Transverse colon (tissue), 4 donors: ENCODE results near the gene VAPB. TPM values are rescaled to one million over a fixed set of nuclear protein-coding genes. Genes with fewer than 3 reads are reported as not detected.
"Not testable (repeated sequence)": the region's sequence is repeated elsewhere in the genome, so short reads cannot be mapped to it uniquely, and the experiment has no call there.

Source experiments
- DNase-seq: peaks from one replicate; pipeline ENCODE4 v3.0.0-alpha.2; 2019
- H3K27ac ChIP-seq, 4 donors: fragments of 200-600 bp; sonication (generic); 2 replicates each; pipeline ENCODE4 v1.5.1; 2016 to 2018; ENCODE audit warnings: inconsistent platforms in 4 of 4
- H3K27me3 ChIP-seq: fragments of 200-600 bp; sonication (generic); 2 replicates; pipeline ENCODE4 v1.5.1; 2017; ENCODE audit warnings: inconsistent platforms
- H3K36me3 ChIP-seq, 4 donors: fragments of 200-600 bp; sonication (generic); 2 replicates each; pipeline ENCODE4 v1.5.1; 2017 to 2019; ENCODE audit warnings: inconsistent platforms in 4 of 4
- H3K4me1 ChIP-seq, 4 donors: fragments of 200-600 bp; sonication (generic); 2 replicates each; pipeline ENCODE4 v1.5.1; 2017 to 2020; ENCODE audit warnings: inconsistent platforms in 4 of 4
- H3K4me3 ChIP-seq, 4 donors: fragments of 200-600 bp; sonication (generic); 1 replicate in 1 of 4; 2 replicates in 3 of 4; pipeline versions ENCODE4 v1.5.1 to v1.6.1; 2017 to 2019; ENCODE audit warnings: inconsistent platforms in 4 of 4
- H3K9me3 ChIP-seq, 2 donors: fragments of 200-600 bp; sonication (generic); 2 replicates each; pipeline ENCODE4 v1.5.1; 2017 to 2019; ENCODE audit warnings: inconsistent platforms in 2 of 2
- EP300 ChIP-seq: sonication (generic); formaldehyde crosslinking; IDR thresholded peaks from one replicate; pipeline ENCODE4 v1.6.1; 2017; ENCODE audit warnings: antibody characterized with exemption, low read depth
- POLR2A ChIP-seq: fragments of 450-650 bp; IDR thresholded peaks from one replicate; pipeline ENCODE4 v1.6.1; 2016; ENCODE audit warnings: antibody characterized with exemption, mild to moderate bottlenecking, moderate library complexity
- POLR2AphosphoS5 ChIP-seq, 3 donors: sonication (generic); formaldehyde crosslinking; IDR thresholded peaks; one replicate each; pipeline ENCODE4 v1.6.1; 2016; ENCODE audit warnings: antibody characterized with exemption in 3 of 3
- WGBS, 2 donors: methylation state at CpG; one replicate each; pipeline ENCODE4 v1.1.5; 2018; ENCODE audit warnings: low coverage in 1 of 2; 5-methylcytosine and 5-hydroxymethylcytosine counted together
- in situ Hi-C, 4 donors: fragments of 200-750 bp; cut with MboI; loops; one replicate each; pipeline versions ENCODE4 v1.15.0 to v1.15.1; 2017; ENCODE audit warnings: low sequenced_read_pairs in 3 of 4, low pct_ligation_motif_present in 1 of 4, low pct_unique_long_range_greater_than_20kb in 1 of 4
- intact Hi-C: fragments of 100-400 bp; cut with DNase I; formaldehyde crosslinking; loops from one replicate; pipeline ENCODE4 v1.15.1; 2023; ENCODE audit warnings: low total_unique reads
- total RNA-seq, 4 donors: library from RNA; depleted of rRNA; stranded (reverse); fragments of >200 nt; gene quantifications; one replicate each; pipeline ENCODE4 v1.1.0, GENCODE V29; 2016
- TF ChIP-seq, protein P1 (sequence below), 5 experiments: fragments of 200-600 bp in 3 of 5; fragments of 450-650 bp in 2 of 5; sonication (generic) in 3 of 5; IDR thresholded peaks; 1 replicate in 2 of 5; 2 replicates in 3 of 5; pipeline ENCODE4 v1.5.1; 2016 to 2017; ENCODE audit warnings: antibody characterized with exemption in 5 of 5, inconsistent platforms in 3 of 5, mild to moderate bottlenecking in 2 of 5, moderate library complexity in 1 of 5

VAPB gene
- total RNA-seq, 4 donors from 2014 or later: 11.6 to 44.8 (median 28.0) TPM

DNA sequence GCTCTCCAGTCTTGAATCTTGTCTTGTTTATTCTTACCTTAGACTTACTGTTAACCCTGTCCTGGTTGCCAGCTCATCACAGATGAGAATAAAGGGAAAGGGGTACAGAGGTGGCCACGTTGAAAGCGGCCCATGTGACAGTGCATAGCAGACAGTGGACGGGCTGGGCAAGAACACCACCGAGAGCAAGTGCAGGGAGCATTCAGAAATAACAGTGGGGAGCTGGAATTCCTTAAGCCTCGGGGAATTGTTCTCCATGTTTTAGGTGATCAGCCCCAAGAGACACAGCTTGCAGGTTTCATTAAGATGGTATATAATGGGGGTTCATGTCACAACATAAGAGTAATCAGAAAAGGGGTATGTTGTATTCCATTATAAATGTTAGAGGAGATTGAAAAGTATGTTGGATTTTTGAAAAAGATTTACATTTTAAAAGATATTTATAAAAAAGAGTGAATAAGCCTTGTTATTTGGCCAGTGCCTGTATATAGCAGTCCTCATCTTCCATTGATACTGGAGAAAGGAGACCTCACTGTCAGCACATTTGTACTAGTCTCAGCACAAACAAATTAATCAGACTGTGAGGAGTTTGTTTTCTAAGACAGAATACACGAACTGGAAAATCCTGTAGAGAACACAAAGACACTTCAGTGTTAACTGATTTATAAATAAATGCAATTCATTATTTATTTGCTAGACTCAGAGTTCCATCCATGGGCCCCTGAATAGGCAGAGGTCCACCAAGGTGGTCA lies 35.4 kb downstream of the VAPB start:
- Histone ChIP-seq H3K36me3 (no peaks in the 10 kb centered on the region), H3K4me1 (peaks cover 0 to 3% (median 0%) of the 10 kb centered on the region in 4 donors), H3K27ac (no peak overlapping the region), H3K27me3 (no peaks in the 10 kb centered on the region), H3K9me3 (no peaks in the 10 kb centered on the region), H3K4me3 (no peak overlapping the region)
- in situ Hi-C loops (loop anchor here in 1 of 4 donors (25.0 kb wide), 1 partner anchor 112 kb away; the partner anchor contains the start of gene RAB22A), intact Hi-C loops (no loop called here)
- TF ChIP-seq, protein P1, sequence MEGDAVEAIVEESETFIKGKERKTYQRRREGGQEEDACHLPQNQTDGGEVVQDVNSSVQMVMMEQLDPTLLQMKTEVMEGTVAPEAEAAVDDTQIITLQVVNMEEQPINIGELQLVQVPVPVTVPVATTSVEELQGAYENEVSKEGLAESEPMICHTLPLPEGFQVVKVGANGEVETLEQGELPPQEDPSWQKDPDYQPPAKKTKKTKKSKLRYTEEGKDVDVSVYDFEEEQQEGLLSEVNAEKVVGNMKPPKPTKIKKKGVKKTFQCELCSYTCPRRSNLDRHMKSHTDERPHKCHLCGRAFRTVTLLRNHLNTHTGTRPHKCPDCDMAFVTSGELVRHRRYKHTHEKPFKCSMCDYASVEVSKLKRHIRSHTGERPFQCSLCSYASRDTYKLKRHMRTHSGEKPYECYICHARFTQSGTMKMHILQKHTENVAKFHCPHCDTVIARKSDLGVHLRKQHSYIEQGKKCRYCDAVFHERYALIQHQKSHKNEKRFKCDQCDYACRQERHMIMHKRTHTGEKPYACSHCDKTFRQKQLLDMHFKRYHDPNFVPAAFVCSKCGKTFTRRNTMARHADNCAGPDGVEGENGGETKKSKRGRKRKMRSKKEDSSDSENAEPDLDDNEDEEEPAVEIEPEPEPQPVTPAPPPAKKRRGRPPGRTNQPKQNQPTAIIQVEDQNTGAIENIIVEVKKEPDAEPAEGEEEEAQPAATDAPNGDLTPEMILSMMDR (IDR thresholded peaks at IDR 0.05): no peak
- no peak for TF ChIP-seq POLR2A
- no peak for TF ChIP-seq POLR2AphosphoS5 (IDR thresholded peaks at IDR 0.05)
- no peak for TF ChIP-seq EP300
- WGBS, 2 donors: 83 to 90% methylated on average over 4 to 6 of the region's 6 CpGs
- DNase-seq: no peak

GRCh38 chr20:58427571-58427970 lies 38.5 kb downstream of the VAPB start:
- DNase-seq, H3K27ac ChIP-seq, H3K36me3 ChIP-seq, intact Hi-C loops, H3K9me3 ChIP-seq, H3K27me3 ChIP-seq, in situ Hi-C loops, H3K4me3 ChIP-seq: not testable (repeated sequence)
- H3K4me1 ChIP-seq: peaks cover 9 to 22% (median 16%) of the 10 kb centered on the region in 4 donors
- WGBS, 2 donors: 50 to 86% methylated on average over 1 to 3 of the region's 3 CpGs

DNA sequence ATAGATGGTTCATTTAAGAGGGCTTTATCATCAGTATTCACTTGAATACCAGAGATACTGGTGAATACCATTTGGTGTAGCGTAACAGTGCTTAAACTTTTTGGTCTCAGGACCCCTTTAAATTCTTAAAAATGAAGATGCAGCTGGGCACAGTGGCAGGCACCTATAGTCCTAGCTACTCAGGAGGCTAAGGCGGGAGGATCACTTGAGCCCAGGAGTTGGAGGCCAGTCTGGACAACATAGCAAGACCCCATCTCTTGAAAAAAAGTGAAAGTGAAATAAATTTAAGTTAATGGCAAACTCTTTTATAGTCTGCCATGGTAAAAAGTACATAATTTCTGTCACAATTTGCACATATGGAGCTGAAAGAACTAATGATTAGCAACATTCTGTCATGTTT lies 39.3 kb downstream of the VAPB start:
- 97 to 100% methylated on average over 2 of the region's 2 CpGs for WGBS, 2 donors
- DNase-seq: no peak
- intact Hi-C loops: no loop called here
- Histone ChIP-seq H3K4me1 (peaks cover 16 to 29% (median 23%) of the 10 kb centered on the region in 4 donors), H3K27ac (no peak overlapping the region), H3K36me3 (no peaks in the 10 kb centered on the region), H3K4me3 (no peak overlapping the region), H3K9me3 (no peaks in the 10 kb centered on the region), H3K27me3 (no peaks in the 10 kb centered on the region)
- in situ Hi-C loops: no loop called here
- TF ChIP-seq EP300 (no peak), POLR2A (no peak), POLR2AphosphoS5 (IDR thresholded peaks at IDR 0.05) (no peak)
- TF ChIP-seq, protein P1 (IDR thresholded peaks at IDR 0.05): no peak

DNA sequence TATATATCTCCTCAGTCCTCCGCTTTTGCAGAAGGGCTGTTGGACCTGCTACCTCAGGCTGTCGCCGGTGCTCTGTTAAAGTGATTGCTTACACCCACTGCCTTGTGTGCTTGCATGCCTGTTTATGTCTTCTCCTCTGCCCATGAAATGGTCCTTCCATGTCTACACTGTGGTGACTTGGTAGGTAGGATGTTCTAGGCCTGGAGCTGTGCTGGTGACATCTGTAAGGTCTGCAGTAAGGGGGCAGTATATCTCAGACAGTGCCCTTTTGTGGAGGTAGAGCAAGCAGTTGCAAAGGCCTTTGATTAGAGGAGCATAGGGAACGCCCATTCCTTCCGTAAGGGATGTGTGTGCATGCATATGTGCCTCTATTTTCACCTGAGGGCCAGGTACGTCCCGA lies 40.3 kb downstream of the VAPB start:
- no peak for DNase-seq
- no peak overlapping the region for H3K27ac ChIP-seq
- no peaks in the 10 kb centered on the region for H3K27me3 ChIP-seq
- H3K36me3 ChIP-seq: no peaks in the 10 kb centered on the region
- H3K4me1 ChIP-seq: peaks cover 23 to 36% (median 32%) of the 10 kb centered on the region in 4 donors
- intact Hi-C loops: no loop called here
- no peaks in the 10 kb centered on the region for H3K9me3 ChIP-seq
- TF ChIP-seq EP300 (no peak), POLR2A (no peak), POLR2AphosphoS5 (IDR thresholded peaks at IDR 0.05) (no peak)
- TF ChIP-seq, protein P1 (IDR thresholded peaks at IDR 0.05): no peak
- in situ Hi-C loops: no loop called here
- no peak overlapping the region for H3K4me3 ChIP-seq
- 98 to 100% methylated on average over 3 to 7 of the region's 7 CpGs for WGBS, 2 donors
